HEK293 (cell line): Measurements from ENCODE around the gene SERHL2.
"Not testable (repeated sequence)": the region's sequence is repeated elsewhere in the genome, so short reads cannot be mapped to it uniquely, and the experiment has no call there.

Source experiments
- CTCF ChIA-PET: fragments of 350-600 bp; formaldehyde crosslinking; extraction: SDS; loops from one replicate; lab custom pipeline; 2021; ENCODE audit warnings: antibody characterized with exemption; lab: Yijun Ruan, JAX
- POLR2A ChIA-PET: fragments of 300-600 bp; formaldehyde crosslinking; extraction: SDS; loops from one replicate; lab custom pipeline; 2020; ENCODE audit warnings: antibody characterized with exemption, inconsistent platforms; lab: Yijun Ruan, JAX
- H3K27ac ChIP-seq: fragments of 200-500 bp; sonication (Bioruptor generic); 2 replicates; pipeline ENCODE4 v1.5.1; 2014; ENCODE audit warnings: low read depth, low read length, control low read depth, inconsistent platforms; ENCODE audit errors: extremely low read depth
- H3K36me3 ChIP-seq, 2 experiments: fragments of 200-500 bp in 1 of 2; sonication (Bioruptor generic) in 1 of 2; 1 replicate in 1 of 2; 2 replicates in 1 of 2; pipeline ENCODE4 v1.5.1; 2014 to 2017; ENCODE audit warnings: inconsistent platforms in 2 of 2, low read length in 2 of 2; ENCODE audit not compliant: control insufficient read depth in 2 of 2, insufficient read depth in 1 of 2
- H3K4me1 ChIP-seq: fragments of 200-500 bp; sonication (Bioruptor generic); 2 replicates; pipeline ENCODE4 v1.5.1; 2014; ENCODE audit warnings: mild to moderate bottlenecking, low read length, inconsistent platforms; ENCODE audit not compliant: control insufficient read depth, insufficient read depth
- H3K4me3 ChIP-seq: 2 replicates; pipeline ENCODE4 v1.5.1; 2011; ENCODE audit warnings: low read depth, mild to moderate bottlenecking, control low read depth, low read length, moderate library complexity
- H3K9me3 ChIP-seq: fragments of 200-500 bp; sonication (Bioruptor generic); 2 replicates; pipeline ENCODE4 v1.5.1; 2014; ENCODE audit warnings: low read depth, low read length, inconsistent platforms; ENCODE audit not compliant: control insufficient read depth, insufficient read depth
- GLIS1 ChIP-seq: fragments of 450-650 bp; formaldehyde crosslinking; IDR thresholded peaks from 2 replicates; pipeline ENCODE4 v1.5.1; 2016; ENCODE audit warnings: missing biosample characterization, missing genetic modification characterization
- GLIS2 ChIP-seq: fragments of 450-650 bp; formaldehyde crosslinking; IDR thresholded peaks from 2 replicates; pipeline ENCODE4 v1.5.1; 2016; ENCODE audit warnings: missing biosample characterization, missing genetic modification characterization
- MEIS1 ChIP-seq: sonication (generic); formaldehyde crosslinking; IDR thresholded peaks from 2 replicates; pipeline ENCODE4 v1.8.1; 2022; ENCODE audit warnings: missing genetic modification reagents, mild to moderate bottlenecking, borderline replicate concordance
- SCRT1 ChIP-seq: fragments of 450-650 bp; formaldehyde crosslinking; IDR thresholded peaks from 2 replicates; pipeline ENCODE4 v1.5.1; 2016; ENCODE audit warnings: missing biosample characterization, missing genetic modification characterization, borderline replicate concordance
- SCRT2 ChIP-seq: fragments of 450-650 bp; formaldehyde crosslinking; IDR thresholded peaks from 2 replicates; pipeline ENCODE4 v1.5.1; 2016; ENCODE audit warnings: missing biosample characterization, missing genetic modification characterization
- SETDB1 ChIP-seq: IDR thresholded peaks from one replicate; pipeline ENCODE4 v1.6.1; 2017; ENCODE audit warnings: mild to moderate bottlenecking, low read length, moderate library complexity, mixed read lengths; ENCODE audit not compliant: insufficient read length
- ZBTB6 ChIP-seq: fragments of 450-650 bp; formaldehyde crosslinking; IDR thresholded peaks from 2 replicates; pipeline ENCODE4 v1.5.1; 2017; ENCODE audit warnings: missing biosample characterization, missing genetic modification characterization
- ZIC2 ChIP-seq: fragments of 450-650 bp; formaldehyde crosslinking; IDR thresholded peaks from 2 replicates; pipeline ENCODE4 v1.5.1; 2016; ENCODE audit warnings: missing biosample characterization, missing genetic modification characterization
- ZNF239 ChIP-seq: fragments of 450-650 bp; formaldehyde crosslinking; IDR thresholded peaks from 2 replicates; pipeline ENCODE4 v1.5.1; 2016; ENCODE audit warnings: missing biosample characterization, missing genetic modification characterization
- ZNF24 ChIP-seq: fragments of 450-650 bp; formaldehyde crosslinking; IDR thresholded peaks from 2 replicates; pipeline ENCODE4 v1.5.1; 2016; ENCODE audit warnings: missing biosample characterization, missing genetic modification characterization
- ZNF341 ChIP-seq: fragments of 450-650 bp; formaldehyde crosslinking; IDR thresholded peaks from 2 replicates; pipeline ENCODE4; 2016; ENCODE audit warnings: low read depth, missing biosample characterization, missing genetic modification characterization
- ZNF354C ChIP-seq: fragments of 450-650 bp; formaldehyde crosslinking; IDR thresholded peaks from 2 replicates; pipeline ENCODE4 v1.5.1; 2016; ENCODE audit warnings: missing biosample characterization, missing genetic modification characterization, low read depth, borderline replicate concordance
- ZNF544 ChIP-seq: fragments of 450-650 bp; formaldehyde crosslinking; IDR thresholded peaks from 2 replicates; pipeline ENCODE4 v1.5.0; 2017; ENCODE audit warnings: missing biosample characterization, missing genetic modification characterization
- ZNF549 ChIP-seq: fragments of 450-650 bp; IDR thresholded peaks from 2 replicates; pipeline ENCODE4 v1.5.1; 2018; ENCODE audit warnings: missing biosample characterization, missing genetic modification characterization, mild to moderate bottlenecking, inconsistent platforms, moderate library complexity
- ZNF571 ChIP-seq: fragments of 450-650 bp; formaldehyde crosslinking; IDR thresholded peaks from 2 replicates; pipeline ENCODE4 v1.5.0; 2017; ENCODE audit warnings: missing biosample characterization, missing genetic modification characterization
- ZXDB ChIP-seq: fragments of 450-650 bp; formaldehyde crosslinking; IDR thresholded peaks from 2 replicates; pipeline ENCODE4 v1.5.1; 2016; ENCODE audit warnings: missing biosample characterization, missing genetic modification characterization
- TF ChIP-seq, protein P1 (sequence below): fragments of 450-650 bp; formaldehyde crosslinking; IDR thresholded peaks from 2 replicates; pipeline ENCODE4 v1.5.1; 2016; ENCODE audit warnings: missing biosample characterization, missing genetic modification characterization
- TF ChIP-seq, protein P2 (sequence below): IDR thresholded peaks from 2 replicates; pipeline ENCODE4 v1.6.1; 2011; ENCODE audit warnings: mild to moderate bottlenecking, low read depth, low read length, borderline replicate concordance

SERHL2 gene

DNA sequence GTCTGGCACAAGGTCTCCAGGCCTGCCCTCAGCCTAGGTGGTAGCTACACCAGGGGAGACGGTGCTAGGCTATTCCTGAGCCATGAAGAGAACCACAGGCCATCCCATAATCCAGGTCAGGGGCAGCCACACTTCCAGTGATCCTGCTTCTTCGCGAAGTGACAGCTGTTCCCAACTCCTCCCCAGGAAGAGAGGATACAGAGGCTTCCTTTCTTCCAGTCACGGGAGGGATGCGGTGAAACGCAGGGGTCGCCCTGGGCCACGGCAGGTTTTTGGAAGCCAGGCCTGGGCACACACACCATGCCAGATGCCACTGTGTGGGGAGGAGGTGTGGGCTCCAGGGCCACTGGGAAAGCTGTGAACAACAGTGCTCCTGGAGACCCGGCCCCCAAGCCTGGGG lies 23.4 kb downstream of the SERHL2 start:
- POLR2A ChIA-PET = interaction anchor here (0.6 kb wide), 3 partner anchors 30 to 1841 kb away, joined by 3 to 6 read pairs (median 3); no protein-coding TSS in a partner anchor
- CTCF ChIA-PET = interaction anchor here (0.6 kb wide), 1 partner anchor 236 kb away, joined by 4 read pairs; no protein-coding TSS in a partner anchor
- H3K27ac ChIP-seq, H3K4me1 ChIP-seq, H3K9me3 ChIP-seq, H3K4me3 ChIP-seq: not testable (repeated sequence)
- peak; percentile 57 for TF ChIP-seq ZNF341 (tag by site-specific recombination)
- peaks cover 22 to 67% of the 10 kb centered on the region in 2 experiments for H3K36me3 ChIP-seq

DNA sequence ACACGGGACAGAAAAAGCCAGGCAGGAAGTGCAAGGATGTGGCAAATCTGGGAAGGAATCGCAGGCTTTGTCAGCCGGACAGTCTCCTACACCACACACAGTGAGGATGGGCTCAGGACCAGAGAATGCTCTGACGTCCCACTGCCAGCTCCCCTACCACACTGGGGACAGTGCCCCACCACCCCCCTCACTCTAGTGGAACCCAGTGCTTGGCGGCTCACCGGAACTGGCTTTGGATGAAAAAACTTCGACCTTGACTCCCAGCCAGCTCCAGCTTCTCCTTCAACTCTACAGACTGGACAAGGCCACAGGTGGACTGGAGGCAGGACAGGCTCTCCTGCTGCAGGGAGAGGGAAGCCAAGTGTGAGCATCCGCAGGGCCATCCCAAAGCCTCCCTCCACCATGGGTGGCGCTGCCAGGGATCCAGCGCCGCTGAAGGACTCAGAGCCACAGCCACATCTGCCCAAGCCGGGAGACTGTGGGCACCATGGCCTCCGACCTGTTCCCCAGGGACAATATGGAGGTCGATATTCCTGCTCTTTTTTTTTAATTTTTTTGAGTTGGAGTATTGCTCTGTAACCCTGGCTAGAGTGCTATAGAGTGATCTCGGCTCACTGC lies 24.0 kb downstream of the SERHL2 start:
- TF ChIP-seq ZIC2 (tag by site-specific recombination) (no peak), ZNF24 (tag by site-specific recombination) (no peak), SETDB1 (no peak), ZNF549 (tag by site-specific recombination) (no peak), ZBTB6 (tag by site-specific recombination) (no peak), ZXDB (tag by site-specific recombination) (no peak), GLIS2 (tag by site-specific recombination) (no peak), ZNF354C (tag by site-specific recombination) (no peak), ZNF544 (tag by site-specific recombination) (no peak), ZNF571 (no peak), MEIS1 (no peak), GLIS1 (tag by site-specific recombination) (no peak), ZNF239 (no peak)
- TF ChIP-seq, protein P1, sequence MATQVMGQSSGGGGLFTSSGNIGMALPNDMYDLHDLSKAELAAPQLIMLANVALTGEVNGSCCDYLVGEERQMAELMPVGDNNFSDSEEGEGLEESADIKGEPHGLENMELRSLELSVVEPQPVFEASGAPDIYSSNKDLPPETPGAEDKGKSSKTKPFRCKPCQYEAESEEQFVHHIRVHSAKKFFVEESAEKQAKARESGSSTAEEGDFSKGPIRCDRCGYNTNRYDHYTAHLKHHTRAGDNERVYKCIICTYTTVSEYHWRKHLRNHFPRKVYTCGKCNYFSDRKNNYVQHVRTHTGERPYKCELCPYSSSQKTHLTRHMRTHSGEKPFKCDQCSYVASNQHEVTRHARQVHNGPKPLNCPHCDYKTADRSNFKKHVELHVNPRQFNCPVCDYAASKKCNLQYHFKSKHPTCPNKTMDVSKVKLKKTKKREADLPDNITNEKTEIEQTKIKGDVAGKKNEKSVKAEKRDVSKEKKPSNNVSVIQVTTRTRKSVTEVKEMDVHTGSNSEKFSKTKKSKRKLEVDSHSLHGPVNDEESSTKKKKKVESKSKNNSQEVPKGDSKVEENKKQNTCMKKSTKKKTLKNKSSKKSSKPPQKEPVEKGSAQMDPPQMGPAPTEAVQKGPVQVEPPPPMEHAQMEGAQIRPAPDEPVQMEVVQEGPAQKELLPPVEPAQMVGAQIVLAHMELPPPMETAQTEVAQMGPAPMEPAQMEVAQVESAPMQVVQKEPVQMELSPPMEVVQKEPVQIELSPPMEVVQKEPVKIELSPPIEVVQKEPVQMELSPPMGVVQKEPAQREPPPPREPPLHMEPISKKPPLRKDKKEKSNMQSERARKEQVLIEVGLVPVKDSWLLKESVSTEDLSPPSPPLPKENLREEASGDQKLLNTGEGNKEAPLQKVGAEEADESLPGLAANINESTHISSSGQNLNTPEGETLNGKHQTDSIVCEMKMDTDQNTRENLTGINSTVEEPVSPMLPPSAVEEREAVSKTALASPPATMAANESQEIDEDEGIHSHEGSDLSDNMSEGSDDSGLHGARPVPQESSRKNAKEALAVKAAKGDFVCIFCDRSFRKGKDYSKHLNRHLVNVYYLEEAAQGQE (tag by site-specific recombination) = no peak
- TF ChIP-seq, protein P2, sequence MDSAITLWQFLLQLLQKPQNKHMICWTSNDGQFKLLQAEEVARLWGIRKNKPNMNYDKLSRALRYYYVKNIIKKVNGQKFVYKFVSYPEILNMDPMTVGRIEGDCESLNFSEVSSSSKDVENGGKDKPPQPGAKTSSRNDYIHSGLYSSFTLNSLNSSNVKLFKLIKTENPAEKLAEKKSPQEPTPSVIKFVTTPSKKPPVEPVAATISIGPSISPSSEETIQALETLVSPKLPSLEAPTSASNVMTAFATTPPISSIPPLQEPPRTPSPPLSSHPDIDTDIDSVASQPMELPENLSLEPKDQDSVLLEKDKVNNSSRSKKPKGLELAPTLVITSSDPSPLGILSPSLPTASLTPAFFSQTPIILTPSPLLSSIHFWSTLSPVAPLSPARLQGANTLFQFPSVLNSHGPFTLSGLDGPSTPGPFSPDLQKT = no peak
- TF ChIP-seq, all 188 proteins: peak for 0
- H3K36me3 ChIP-seq = peaks cover 22 to 63% of the 10 kb centered on the region in 2 experiments
- POLR2A ChIA-PET = interaction anchor here (0.6 kb wide), 1 partner anchor 153 kb away, joined by 3 read pairs; no protein-coding TSS in a partner anchor
- no peaks in the 10 kb centered on the region for H3K9me3 ChIP-seq
- CTCF ChIA-PET = interaction anchor here (0.6 kb wide), 1 partner anchor 236 kb away, joined by 4 read pairs; no protein-coding TSS in a partner anchor
- H3K4me3 ChIP-seq = no peak overlapping the region
- H3K4me1 ChIP-seq = no peaks in the 10 kb centered on the region
- H3K27ac ChIP-seq = no peak overlapping the region

DNA sequence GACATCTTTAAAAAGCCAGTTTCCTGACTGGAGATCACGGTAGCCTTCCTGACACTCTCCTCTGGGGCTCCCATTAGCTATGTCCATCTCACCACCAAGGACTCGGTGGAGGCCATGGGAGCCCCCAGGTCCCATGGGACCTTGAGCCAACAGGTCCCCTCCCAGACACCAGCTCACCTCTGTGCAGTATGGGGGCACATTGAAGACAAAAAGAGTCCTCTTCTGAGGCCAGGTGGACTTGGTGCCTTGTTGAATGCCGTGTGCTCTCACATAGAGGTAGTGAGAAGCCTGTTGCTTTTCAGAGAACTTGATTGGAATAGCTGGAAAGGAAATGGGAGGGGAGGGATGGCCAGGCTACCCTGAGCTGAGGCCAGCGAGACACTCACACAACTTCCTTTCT lies 26.3 kb downstream of the SERHL2 start:
- H3K9me3 ChIP-seq, H3K27ac ChIP-seq, POLR2A ChIA-PET, H3K4me3 ChIP-seq, H3K4me1 ChIP-seq: not testable (repeated sequence)
- peak; percentile 91 for TF ChIP-seq SCRT2 (tag by site-specific recombination)
- TF ChIP-seq SCRT1 (tag by site-specific recombination) = peak; percentile 61; the same call in 1 of the 2 replicates
- CTCF ChIA-PET = interaction anchor here (0.6 to 1.8 kb wide), 2 partner anchors 19 to 20 kb away, joined by 4 to 8 read pairs; no protein-coding TSS in a partner anchor
- peaks cover 22 to 67% of the 10 kb centered on the region in 2 experiments for H3K36me3 ChIP-seq
